Ovary (tissue), 9 donors: Measurements from ENCODE around the gene TEAD3. TPM values are rescaled to one million over a fixed set of nuclear protein-coding genes. Genes with fewer than 3 reads are reported as not detected.

Experiments used
- DNase-seq, 5 donors: peaks; one replicate each; pipeline ENCODE4 v3.0.0-alpha.2; 2019 to 2020
- H3K27ac ChIP-seq, 2 donors: fragments of 200-600 bp; one replicate each; pipeline versions ENCODE4 v1.5.1 to v1.8.0; 2019 to 2022
- H3K27me3 ChIP-seq: fragments of 200-600 bp; one replicate; pipeline ENCODE4 v1.8.0; 2022
- H3K36me3 ChIP-seq: fragments of 200-600 bp; sonication (generic); one replicate; pipeline ENCODE4 v1.5.1; 2019
- H3K4me1 ChIP-seq: one replicate; pipeline ENCODE4 v1.8.1; 2013; ENCODE audit warnings: mild to moderate bottlenecking, moderate library complexity; ENCODE audit not compliant: insufficient read depth
- H3K4me3 ChIP-seq: fragments of 200-600 bp; sonication (generic); one replicate; pipeline ENCODE4 v1.5.1; 2017
- H3K9me3 ChIP-seq, 2 donors: fragments of 200-600 bp in 1 of 2; sonication (generic) in 1 of 2; one replicate each; pipeline versions ENCODE4 v1.5.1 to v1.8.1; 2013 to 2019; ENCODE audit warnings: mild to moderate bottlenecking in 1 of 2, moderate library complexity in 1 of 2
- CTCF ChIP-seq, 3 donors: fragments of 450-650 bp in 2 of 3; fragments of 200-600 bp in 1 of 3; IDR thresholded peaks; one replicate each; pipeline versions ENCODE4 v1.5.1 to v1.8.0; 2016 to 2022; ENCODE audit warnings: antibody characterized with exemption in 3 of 3, mild to moderate bottlenecking in 1 of 3
- EP300 ChIP-seq: sonication (generic); formaldehyde crosslinking; IDR thresholded peaks from one replicate; pipeline ENCODE4 v1.6.1; 2017; ENCODE audit warnings: antibody characterized with exemption
- POLR2A ChIP-seq: fragments of 450-650 bp; IDR thresholded peaks from one replicate; pipeline ENCODE4 v1.6.1; 2017; ENCODE audit warnings: antibody characterized with exemption, mild to moderate bottlenecking, moderate library complexity
- WGBS, 3 donors: extraction: QIAGEN DNeasy Blood & Tissue Kit in 1 of 3; methylation state at CpG; one replicate each; pipeline versions ENCODE4 v1.1.5 to v1.1.7; 2013 to 2017; 5-methylcytosine and 5-hydroxymethylcytosine counted together
- intact Hi-C, 4 donors: fragments of 100-400 bp; cut with DNase I; formaldehyde crosslinking; loops; one replicate each; pipeline versions ENCODE4 v1.11.0 to v1.15.1; 2022 to 2023
- polyA plus RNA-seq, 2 donors: library from polyadenylated mRNA; stranded (reverse); fragments of 200-250 nt in 1 of 2; fragments of 350-450 nt in 1 of 2; fragmentation: Illumina TruSeq in 1 of 2; extraction: RNeasy Lipid Tissue Mini Kit (QIAGEN cat#74804) in 1 of 2; gene quantifications; one replicate each; pipeline ENCODE4 v1.2.3, GENCODE V29; 2013 to 2014
- total RNA-seq, 7 donors: library from RNA; depleted of rRNA in 2 of 7; stranded (reverse); fragments of >200 nt in 2 of 7; fragmentation: NEBNext Ultra II Directional in 3 of 7; extraction: Animal tissue kit (Norgen Biotek cat#: 25700) in 3 of 7; gene quantifications; one replicate each; pipeline versions ENCODE4 v1.1.0 to v1.2.4, GENCODE V29; 2016 to 2023
- donor health status: DM: no; HTN: no; CAD: no; lungs with moderate emphysema.
- donor health status: DM: no; HTN: no; CAD: no.
- donor health status: Bipolar disorder and iron deficiency.
- donor health status: DM: yes; HTN: yes; CAD: no.
- donor health status: DM: no; HTN: no; CAD: no.
- donor health status: DM: yes; HTN: yes; CAD: no.

The TEAD3 gene
- total and polyA plus RNA-seq, 9 donors: 15.7 to 63.1 (median 35.1) TPM

GRCh38 chr6:35457907-35458306 is 39.0 kb downstream of the TEAD3 start:
- H3K36me3 ChIP-seq: no peaks in the 10 kb centered on the region
- 53 to 75% (median 58%) methylated on average over 4 of the region's 4 CpGs for WGBS, 3 donors
- intact Hi-C loops: no loop called here
- no peaks in the 10 kb centered on the region for H3K27me3 ChIP-seq
- no peak overlapping the region for H3K27ac ChIP-seq
- H3K4me3 ChIP-seq: no peak overlapping the region
- H3K4me1 ChIP-seq: peaks cover 6% of the 10 kb centered on the region
- no peaks in the 10 kb centered on the region for H3K9me3 ChIP-seq
- no peak for DNase-seq
- TF ChIP-seq CTCF (IDR thresholded peaks at IDR 0.05) (no peak), POLR2A (no peak), EP300 (no peak)

- Histone ChIP-seq H3K27ac (no peak overlapping the region), H3K9me3 (no peaks in the 10 kb centered on the region), H3K4me1 (peaks cover 7% of the 10 kb centered on the region), H3K36me3 (no peaks in the 10 kb centered on the region), H3K4me3 (no peak overlapping the region), H3K27me3 (no peaks in the 10 kb centered on the region)
- TF ChIP-seq EP300 (no peak), POLR2A (no peak), CTCF (IDR thresholded peaks at IDR 0.05) (no peak)
- DNase-seq: no peak
- intact Hi-C loops: no loop called here
- WGBS, 3 donors: 74 to 80% (median 79%) methylated on average over 9 of the region's 9 CpGs
Observed at GRCh38 chr6:35454391-35455110, 42.3 kb downstream of the TEAD3 start.

- no peaks in the 10 kb centered on the region for H3K36me3 ChIP-seq
- no peaks in the 10 kb centered on the region for H3K9me3 ChIP-seq
- peak overlapping the region in 1 of 2 donors; percentile 71 for H3K27ac ChIP-seq
- no peaks in the 10 kb centered on the region for H3K27me3 ChIP-seq
- H3K4me3 ChIP-seq: peak overlapping the region; percentile 62
- H3K4me1 ChIP-seq: peaks cover 7% of the 10 kb centered on the region
- 4 to 6% (median 6%) methylated on average over 3 of the region's 3 CpGs for WGBS, 3 donors
- TF ChIP-seq EP300: no peak
- TF ChIP-seq POLR2A: no peak
- TF ChIP-seq CTCF (IDR thresholded peaks at IDR 0.05): no peak
- DNase-seq: no peak
- intact Hi-C loops: no loop called here
Observed at GRCh38 chr6:35453236-35453635, 43.6 kb downstream of the TEAD3 start.

GRCh38 chr6:35452183-35453090 is 44.4 kb downstream of the TEAD3 start, which contains the start of gene FANCE:
TSS of gene FANCE (plus strand) at chr6:35452338. CDS start at chr6:35452546, 208 bp downstream.
- DNase-seq: peak; percentile 93 to 99 (median 97)
- Histone ChIP-seq H3K4me1 (peaks cover 7% of the 10 kb centered on the region), H3K27ac (peak within 1 kb of the TSS; percentile 18 to 71), H3K4me3 (peak within 1 kb of the TSS; percentile 62), H3K36me3 (no peaks in the 10 kb centered on the region), H3K9me3 (no peaks in the 10 kb centered on the region), H3K27me3 (no peaks in the 10 kb centered on the region)
- intact Hi-C loops: no loop called here
- TF ChIP-seq EP300: no peak
- TF ChIP-seq POLR2A: peak; percentile 24
- TF ChIP-seq CTCF (IDR thresholded peaks at IDR 0.05): no peak
- 0 to 1% (median 1%) methylated on average over 55 to 87 of the region's 87 CpGs for WGBS, 3 donors
